Posterior cingulate gyrus (tissue), 11 donors: ENCODE measurements around the gene MFSD6.

Experiments
- DNase-seq, 10 donors: peaks; one replicate each; pipeline versions ENCODE4 v3.0.0 to v3.0.0-alpha.2; 2020 to 2021; ENCODE audit warnings: mixed read lengths in 3 of 10
- intact Hi-C: fragments of 100-400 bp; cut with DNase I; formaldehyde crosslinking; loops from one replicate; pipeline ENCODE4 v1.15.1; 2023

The MFSD6 gene

GRCh38 chr2:190519975-190520767 is 112.0 kb downstream of the MFSD6 start:
- no peak for DNase-seq
- intact Hi-C loops, result no loop called here

- DNase-seq, result no peak
- intact Hi-C loops, result loop anchor here (5.0 kb wide), 1 partner anchor 277 kb away; no protein-coding TSS in a partner anchor
Observed at GRCh38 chr2:190524928-190525327, 116.8 kb downstream of the MFSD6 start.

GRCh38 chr2:190526105-190526750 is 118.1 kb downstream of the MFSD6 start:
- DNase-seq, result peak in 1 of 10 donors; percentile 43

GRCh38 chr2:190527214-190527613 is 119.1 kb downstream of the MFSD6 start:
- DNase-seq, result no peak
- intact Hi-C loops, result loop anchor here (5.0 kb wide), 1 partner anchor 275 kb away; no protein-coding TSS in a partner anchor

More at GRCh38 chr2:190526105-190526750, 118.1 kb downstream of the MFSD6 start:
- intact Hi-C loops, result loop anchor here (5.0 kb wide), 1 partner anchor 276 kb away; no protein-coding TSS in a partner anchor

GRCh38 chr2:190527918-190528317 is 119.8 kb downstream of the MFSD6 start:
- intact Hi-C loops, result loop anchor here (5.0 kb wide), 1 partner anchor 274 kb away; no protein-coding TSS in a partner anchor
- DNase-seq, result no peak

GRCh38 chr2:190528521-190529001 is 120.4 kb downstream of the MFSD6 start:
- no peak for DNase-seq
- intact Hi-C loops, result loop anchor here (5.0 kb wide), 1 partner anchor 274 kb away; no protein-coding TSS in a partner anchor

- intact Hi-C loops, result loop anchor here (5.0 to 10.0 kb wide), 2 partner anchors 75 to 273 kb away; no protein-coding TSS in a partner anchor
- DNase-seq, result no peak
Observed at GRCh38 chr2:190529486-190530247, 121.5 kb downstream of the MFSD6 start.

GRCh38 chr2:190530248-190530900 is 122.2 kb downstream of the MFSD6 start:
- no peak for DNase-seq
- intact Hi-C loops, result loop anchor here (10.0 kb wide), 1 partner anchor 74 kb away; no protein-coding TSS in a partner anchor

- intact Hi-C loops, result loop anchor here (10.0 kb wide), 1 partner anchor 72 kb away; no protein-coding TSS in a partner anchor
- DNase-seq, result no peak
Observed at GRCh38 chr2:190532581-190532980, 124.4 kb downstream of the MFSD6 start.

GRCh38 chr2:190533175-190533967 is 125.2 kb downstream of the MFSD6 start:
- no peak for DNase-seq
- intact Hi-C loops, result loop anchor here (10.0 kb wide), 1 partner anchor 71 kb away; no protein-coding TSS in a partner anchor

GRCh38 chr2:190533968-190534309 is 125.8 kb downstream of the MFSD6 start:
- DNase-seq, result no peak
- intact Hi-C loops, result loop anchor here (2.0 to 10.0 kb wide), 2 partner anchors 71 to 115 kb away; partner anchors contain the start of gene NAB1

GRCh38 chr2:190534310-190535120 is 126.4 kb downstream of the MFSD6 start, which contains the start of gene NEMP2:
Gene NEMP2 (minus strand): TSS chr2:190534722. CDS start chr2:190534655, 67 bp downstream.
- intact Hi-C loops, result loop anchor here (2.0 to 10.0 kb wide), 2 partner anchors 70 to 114 kb away; partner anchors contain the start of gene NAB1
- DNase-seq, result peak; percentile 44 to 96 (median 74)

- DNase-seq, result no peak
- intact Hi-C loops, result loop anchor here (2.0 to 10.0 kb wide), 2 partner anchors 70 to 114 kb away; partner anchors contain the start of gene NAB1
Observed at GRCh38 chr2:190535121-190535439, 126.9 kb downstream of the MFSD6 start.

- DNase-seq, result no peak
- intact Hi-C loops, result loop anchor here (2.0 to 10.0 kb wide), 2 partner anchors 69 to 113 kb away; partner anchors contain the start of gene NAB1
Observed at GRCh38 chr2:190535586-190535985, 127.4 kb downstream of the MFSD6 start.

GRCh38 chr2:190537765-190538164 is 129.6 kb downstream of the MFSD6 start:
- intact Hi-C loops, result loop anchor here (10.0 kb wide), 1 partner anchor 67 kb away; no protein-coding TSS in a partner anchor
- DNase-seq, result no peak

GRCh38 chr2:190538201-190538600 is 130.0 kb downstream of the MFSD6 start:
- intact Hi-C loops, result loop anchor here (10.0 kb wide), 1 partner anchor 67 kb away; no protein-coding TSS in a partner anchor
- no peak for DNase-seq

GRCh38 chr2:190540048-190540447 is 131.9 kb downstream of the MFSD6 start:
- intact Hi-C loops, result no loop called here
- no peak for DNase-seq

- intact Hi-C loops, result no loop called here
Observed at GRCh38 chr2:190545093-190545492, 136.9 kb downstream of the MFSD6 start.

More at GRCh38 chr2:190545093-190545492, 136.9 kb downstream of the MFSD6 start:
- DNase-seq, result no peak
